CD14-positive monocyte (primary cell): Measurements from ENCODE around the gene PRTN3. TPM values are rescaled to one million over a fixed set of nuclear protein-coding genes. Genes with fewer than 3 reads are reported as not detected.

Experiments
- DNase-seq, 3 donors: peaks; one replicate each; pipeline ENCODE4 v3.0.0-alpha.2; 2011 to 2022
- H2AFZ ChIP-seq: 2 replicates; pipeline ENCODE4 v1.6.0; 2012; ENCODE audit warnings: mild to moderate bottlenecking, low read depth, low read length, inconsistent platforms; ENCODE audit not compliant: insufficient read depth, poor library complexity, severe bottlenecking
- H3K27ac ChIP-seq, 2 donors: 1 replicate in 1 of 2; 2 replicates in 1 of 2; pipeline ENCODE4 v1.5.1; 2012 to 2013; ENCODE audit warnings: low read length in 2 of 2, control low read depth in 1 of 2, inconsistent platforms in 1 of 2, low read depth in 1 of 2, mild to moderate bottlenecking in 1 of 2
- H3K27me3 ChIP-seq, 2 donors: one replicate each; pipeline versions ENCODE4 v1.6.0 to v1.6.1; 2011 to 2013; ENCODE audit warnings: low read length in 2 of 2; ENCODE audit not compliant: control insufficient read depth in 2 of 2, insufficient read depth in 2 of 2
- H3K36me3 ChIP-seq, 2 donors: replicated peaks in 1 of 2; 1 replicate in 1 of 2; 2 replicates in 1 of 2; pipeline versions ENCODE4 v1.5.1 to v1.6.1; 2012 to 2013; ENCODE audit warnings: low read length in 2 of 2, control low read depth in 1 of 2, inconsistent platforms in 1 of 2, mild to moderate bottlenecking in 1 of 2; ENCODE audit not compliant: insufficient read depth in 2 of 2, control insufficient read depth in 1 of 2
- H3K4me1 ChIP-seq, 2 donors: 1 replicate in 1 of 2; 2 replicates in 1 of 2; pipeline versions ENCODE4 v1.5.1 to v1.6.1; 2012 to 2013; ENCODE audit warnings: low read length in 2 of 2, control low read depth in 1 of 2, inconsistent platforms in 1 of 2, mild to moderate bottlenecking in 1 of 2, moderate library complexity in 1 of 2; ENCODE audit not compliant: insufficient read depth in 2 of 2, control insufficient read depth in 1 of 2
- H3K4me2 ChIP-seq: replicated peaks from 2 replicates; pipeline ENCODE3; 2012; ENCODE audit warnings: low read length, moderate library complexity, mild to moderate bottlenecking; ENCODE audit not compliant: poor library complexity, severe bottlenecking; ENCODE audit errors: extremely low read depth
- H3K4me3 ChIP-seq, 3 experiments: fragments of 200-600 bp in 1 of 3; sonication (generic) in 1 of 3; replicated peaks in 1 of 3; 1 replicate in 2 of 3; 2 replicates in 1 of 3; pipeline ENCODE4 v1.5.1; 2011 to 2013; ENCODE audit warnings: low read length in 3 of 3, mild to moderate bottlenecking in 3 of 3, control low read depth in 2 of 3, low read depth in 2 of 3, inconsistent platforms in 1 of 3, moderate library complexity in 1 of 3
- H3K79me2 ChIP-seq: 2 replicates; pipeline ENCODE4 v1.6.0; 2012; ENCODE audit warnings: mild to moderate bottlenecking, control low read depth, inconsistent platforms, low read length, moderate library complexity; ENCODE audit not compliant: insufficient read depth
- H3K9ac ChIP-seq: 2 replicates; pipeline ENCODE4 v1.6.0; 2017; ENCODE audit warnings: low read length, mild to moderate bottlenecking; ENCODE audit not compliant: insufficient read depth, poor library complexity, severe bottlenecking
- H3K9me3 ChIP-seq, 2 donors: replicated peaks in 1 of 2; 1 replicate in 1 of 2; 2 replicates in 1 of 2; pipeline versions ENCODE4 v1.5.1 to v1.6.1; 2012 to 2013; ENCODE audit warnings: low read length in 2 of 2, control low read depth in 1 of 2; ENCODE audit not compliant: control insufficient read depth in 1 of 2, insufficient read depth in 1 of 2
- H4K20me1 ChIP-seq: 2 replicates; pipeline ENCODE4 v1.6.0; 2012; ENCODE audit warnings: mild to moderate bottlenecking, low read length, control low read depth, moderate library complexity; ENCODE audit not compliant: insufficient read depth
- H3K27ac Mint-ChIP-seq, 7 donors: one replicate each; pipeline ENCODE4 v1.8.0; 2020; ENCODE audit warnings: mild to moderate bottlenecking in 7 of 7, mixed read lengths in 7 of 7, moderate library complexity in 6 of 7, inconsistent platforms in 2 of 7
- H3K27me3 Mint-ChIP-seq, 3 donors: one replicate each; pipeline ENCODE4 v1.8.0; 2021 to 2022; ENCODE audit warnings: low read depth in 3 of 3, mild to moderate bottlenecking in 3 of 3, mixed read lengths in 3 of 3, moderate library complexity in 3 of 3, inconsistent platforms in 1 of 3
- H3K36me3 Mint-ChIP-seq, 2 donors: one replicate each; pipeline ENCODE4 v1.8.0; 2020; ENCODE audit warnings: mixed read lengths in 2 of 2, inconsistent platforms in 1 of 2, mild to moderate bottlenecking in 1 of 2
- H3K4me1 Mint-ChIP-seq: one replicate; pipeline ENCODE4 v1.8.0; 2020; ENCODE audit warnings: mild to moderate bottlenecking, mixed read lengths
- H3K4me3 Mint-ChIP-seq, 2 donors: one replicate each; pipeline ENCODE4 v1.8.0; 2020; ENCODE audit warnings: mild to moderate bottlenecking in 2 of 2, mixed read lengths in 2 of 2, moderate library complexity in 1 of 2
- H3K9me3 Mint-ChIP-seq, 7 donors: one replicate each; pipeline ENCODE4 v1.8.0; 2020 to 2022; ENCODE audit warnings: mixed read lengths in 7 of 7, mild to moderate bottlenecking in 6 of 7, moderate library complexity in 6 of 7, inconsistent platforms in 2 of 7
- WGBS: methylation state at CpG from one replicate; pipeline ENCODE4 v1.1.5; 2013; ENCODE audit warnings: missing lambda C conversion rate; ENCODE audit not compliant: insufficient coverage; 5-methylcytosine and 5-hydroxymethylcytosine counted together
- intact Hi-C, 2 donors: fragments of 100-400 bp; cut with micrococcal nuclease; formaldehyde crosslinking; loops; one replicate each; pipeline versions ENCODE4 v1.15.0 to v1.15.1; 2023
- polyA plus RNA-seq, 3 donors: library from polyadenylated mRNA; depleted of rRNA in 1 of 3; unstranded in 2 of 3; stranded (reverse) in 1 of 3; fragments of 300-500 nt in 2 of 3; fragments of >200 nt in 1 of 3; fragmentation: Illumina TruSeq in 2 of 3; gene quantifications; 1 replicate in 2 of 3; 2 replicates in 1 of 3; pipeline ENCODE4 v1.2.3, GENCODE V29; 2012 to 2021
- TF ChIP-seq, protein P1 (sequence below): fragments of 200-600 bp; IDR thresholded peaks from one replicate; pipeline ENCODE4 v1.8.0; 2022; ENCODE audit warnings: antibody characterized with exemption, mild to moderate bottlenecking

Gene PRTN3
- polyA plus RNA-seq, 3 donors: 0.11 TPM; not detected in 2

DNA sequence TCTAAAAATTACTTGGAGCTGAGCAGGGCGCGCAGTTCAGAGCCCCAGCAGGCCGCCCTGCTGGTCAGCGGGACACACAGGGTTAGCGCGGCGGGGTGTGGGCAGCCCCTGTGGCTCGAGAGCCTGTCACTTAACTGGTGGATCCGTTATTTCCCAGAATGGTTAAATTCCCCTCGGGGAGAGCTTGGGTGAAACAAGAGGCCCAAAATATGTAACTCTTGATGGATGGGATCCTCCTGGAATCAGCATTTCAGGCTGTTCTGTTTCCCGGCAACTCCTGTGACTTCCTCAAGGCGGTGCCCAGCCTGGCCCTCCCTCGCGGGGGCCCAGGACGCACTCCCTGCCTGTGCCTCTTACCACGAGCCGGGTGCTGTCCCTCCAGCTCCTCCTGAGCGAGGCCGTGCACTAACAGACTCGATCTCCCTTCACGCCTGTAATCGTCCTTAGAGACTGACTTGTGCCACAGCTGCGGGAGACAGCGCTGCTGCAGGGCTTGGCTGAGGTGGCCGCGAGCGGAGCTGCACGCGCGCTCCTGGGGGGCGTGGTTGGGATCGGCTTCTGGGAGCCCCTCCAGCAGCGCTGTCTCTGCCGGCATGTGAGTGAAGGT is 33.9 kb upstream of the PRTN3 start:
- peaks cover 100% of the 10 kb centered on the region for H4K20me1 ChIP-seq
- Mint-ChIP-seq H3K27ac (peak overlapping the region in 1 of 7 donors; percentile 22), H3K4me3 (no peak overlapping the region), H3K4me1 (no peaks in the 10 kb centered on the region), H3K36me3 (peaks cover 51 to 83% of the 10 kb centered on the region in 2 donors), H3K27me3 (no peaks in the 10 kb centered on the region), H3K9me3 (peaks cover 0 to 1% (median 0%) of the 10 kb centered on the region in 7 donors)
- H3K4me1 ChIP-seq: peaks cover 0 to under 1% of the 10 kb centered on the region in 2 donors
- TF ChIP-seq, protein P1, sequence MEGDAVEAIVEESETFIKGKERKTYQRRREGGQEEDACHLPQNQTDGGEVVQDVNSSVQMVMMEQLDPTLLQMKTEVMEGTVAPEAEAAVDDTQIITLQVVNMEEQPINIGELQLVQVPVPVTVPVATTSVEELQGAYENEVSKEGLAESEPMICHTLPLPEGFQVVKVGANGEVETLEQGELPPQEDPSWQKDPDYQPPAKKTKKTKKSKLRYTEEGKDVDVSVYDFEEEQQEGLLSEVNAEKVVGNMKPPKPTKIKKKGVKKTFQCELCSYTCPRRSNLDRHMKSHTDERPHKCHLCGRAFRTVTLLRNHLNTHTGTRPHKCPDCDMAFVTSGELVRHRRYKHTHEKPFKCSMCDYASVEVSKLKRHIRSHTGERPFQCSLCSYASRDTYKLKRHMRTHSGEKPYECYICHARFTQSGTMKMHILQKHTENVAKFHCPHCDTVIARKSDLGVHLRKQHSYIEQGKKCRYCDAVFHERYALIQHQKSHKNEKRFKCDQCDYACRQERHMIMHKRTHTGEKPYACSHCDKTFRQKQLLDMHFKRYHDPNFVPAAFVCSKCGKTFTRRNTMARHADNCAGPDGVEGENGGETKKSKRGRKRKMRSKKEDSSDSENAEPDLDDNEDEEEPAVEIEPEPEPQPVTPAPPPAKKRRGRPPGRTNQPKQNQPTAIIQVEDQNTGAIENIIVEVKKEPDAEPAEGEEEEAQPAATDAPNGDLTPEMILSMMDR: no peak
- no peaks in the 10 kb centered on the region for H3K9me3 ChIP-seq
- no peak overlapping the region for H3K27ac ChIP-seq
- H3K79me2 ChIP-seq: peaks cover 96% of the 10 kb centered on the region
- no peak overlapping the region for H3K9ac ChIP-seq
- no peaks in the 10 kb centered on the region for H3K27me3 ChIP-seq
- intact Hi-C loops: no loop called here
- WGBS: 85% methylated on average over 19 of the region's 34 CpGs
- no peak for DNase-seq
- no peak overlapping the region for H2AFZ ChIP-seq
- H3K36me3 ChIP-seq: peaks cover 80 to 98% of the 10 kb centered on the region in 2 donors
- H3K4me2 ChIP-seq: no peak overlapping the region
- no peak overlapping the region for H3K4me3 ChIP-seq

DNA sequence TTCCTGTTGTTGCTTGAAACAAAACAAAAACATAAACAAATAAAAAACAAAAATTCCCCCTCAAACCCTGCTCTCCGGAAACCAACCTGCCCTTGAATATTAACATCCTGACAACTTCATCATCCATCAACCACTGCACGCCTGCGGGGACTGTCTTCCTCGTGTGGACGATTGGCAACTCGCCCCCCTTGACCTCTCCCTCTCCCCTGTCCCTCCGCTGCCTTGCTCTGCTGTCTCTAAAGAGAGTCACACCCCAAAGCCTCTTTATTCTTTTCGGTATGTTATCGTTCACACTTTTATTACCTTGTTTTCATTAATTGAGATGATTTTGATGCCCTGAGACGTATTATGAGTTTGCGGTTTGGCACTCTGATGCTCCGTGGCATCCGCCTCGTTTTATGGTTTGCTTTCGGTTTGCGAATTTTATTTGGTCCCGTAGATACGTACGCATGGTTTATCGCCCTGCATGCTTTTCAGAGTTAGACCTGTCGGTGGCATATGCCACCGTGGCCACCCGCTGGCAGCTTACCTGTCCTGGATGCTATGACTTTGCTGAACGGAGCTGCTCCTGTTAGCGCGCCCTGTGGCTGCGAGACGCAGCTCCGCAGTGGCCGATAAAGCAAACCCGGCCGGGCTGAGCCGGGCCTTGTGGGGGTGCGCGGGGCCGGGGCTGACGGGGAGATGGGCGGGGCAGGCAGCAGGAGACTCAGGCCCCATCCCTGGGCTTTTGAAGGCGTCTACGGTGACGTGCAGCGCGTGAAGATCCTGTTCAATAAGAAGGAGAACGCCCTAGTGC is 33.0 kb upstream of the PRTN3 start:
- H2AFZ ChIP-seq: no peak overlapping the region
- H3K9me3 ChIP-seq: no peaks in the 10 kb centered on the region
- no peak overlapping the region for H3K4me3 ChIP-seq
- intact Hi-C loops: no loop called here
- H3K4me3 Mint-ChIP-seq: no peak overlapping the region
- TF ChIP-seq, protein P1: no peak
- H3K79me2 ChIP-seq: peaks cover 87% of the 10 kb centered on the region
- no peak overlapping the region for H3K9ac ChIP-seq
- no peaks in the 10 kb centered on the region for H3K27me3 ChIP-seq
- peaks cover 51 to 77% of the 10 kb centered on the region in 2 donors for H3K36me3 Mint-ChIP-seq
- no peak for DNase-seq
- H3K27ac Mint-ChIP-seq: peak overlapping the region in 2 of 7 donors; percentile 22 to 52
- H3K36me3 ChIP-seq: peaks cover 82 to 92% of the 10 kb centered on the region in 2 donors
- H3K27me3 Mint-ChIP-seq: no peaks in the 10 kb centered on the region
- H3K4me2 ChIP-seq: no peak overlapping the region
- H4K20me1 ChIP-seq: peaks cover 95% of the 10 kb centered on the region
- no peak overlapping the region for H3K27ac ChIP-seq
- H3K4me1 ChIP-seq: no peaks in the 10 kb centered on the region
- H3K4me1 Mint-ChIP-seq: no peaks in the 10 kb centered on the region
- H3K9me3 Mint-ChIP-seq: peaks cover 0 to 1% (median 0%) of the 10 kb centered on the region in 7 donors
- 93% methylated on average over 31 of the region's 44 CpGs for WGBS
